ENCODE results near the gene SAMM50. TPM values are rescaled to one million over a fixed set of nuclear protein-coding genes. Genes with fewer than 3 reads are reported as not detected.

SAMM50 gene
- total RNA-seq, 1 experiment from 2014 or later, result 65.1 TPM

DNA sequence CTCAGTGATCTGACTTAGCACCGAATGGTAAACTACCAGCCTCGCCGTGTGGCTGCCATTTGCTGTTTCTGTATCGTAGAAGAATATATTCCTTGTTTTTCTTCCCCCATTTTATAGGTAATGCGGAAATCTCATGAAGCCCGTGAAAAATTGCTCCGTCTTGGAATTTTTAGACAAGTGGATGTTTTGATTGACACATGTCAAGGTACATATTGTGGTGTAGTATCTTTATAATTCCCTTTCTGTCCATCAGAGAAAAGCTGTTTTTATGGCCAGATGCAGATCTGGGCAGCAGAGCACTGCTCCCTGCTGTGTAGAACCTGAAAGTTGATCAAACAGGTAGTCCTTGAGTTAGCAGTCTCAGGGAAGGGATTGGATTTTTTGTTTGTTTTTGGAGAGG, 13.4 kb downstream of the SAMM50 start:
- no peak for DNase-seq
- Histone ChIP-seq H3K4me3 (no peak overlapping the region), H3K36me3 (peaks cover 62% of the 10 kb centered on the region), H3K27me3 (no peaks in the 10 kb centered on the region), H3K9me3 (no peaks in the 10 kb centered on the region)

DNA sequence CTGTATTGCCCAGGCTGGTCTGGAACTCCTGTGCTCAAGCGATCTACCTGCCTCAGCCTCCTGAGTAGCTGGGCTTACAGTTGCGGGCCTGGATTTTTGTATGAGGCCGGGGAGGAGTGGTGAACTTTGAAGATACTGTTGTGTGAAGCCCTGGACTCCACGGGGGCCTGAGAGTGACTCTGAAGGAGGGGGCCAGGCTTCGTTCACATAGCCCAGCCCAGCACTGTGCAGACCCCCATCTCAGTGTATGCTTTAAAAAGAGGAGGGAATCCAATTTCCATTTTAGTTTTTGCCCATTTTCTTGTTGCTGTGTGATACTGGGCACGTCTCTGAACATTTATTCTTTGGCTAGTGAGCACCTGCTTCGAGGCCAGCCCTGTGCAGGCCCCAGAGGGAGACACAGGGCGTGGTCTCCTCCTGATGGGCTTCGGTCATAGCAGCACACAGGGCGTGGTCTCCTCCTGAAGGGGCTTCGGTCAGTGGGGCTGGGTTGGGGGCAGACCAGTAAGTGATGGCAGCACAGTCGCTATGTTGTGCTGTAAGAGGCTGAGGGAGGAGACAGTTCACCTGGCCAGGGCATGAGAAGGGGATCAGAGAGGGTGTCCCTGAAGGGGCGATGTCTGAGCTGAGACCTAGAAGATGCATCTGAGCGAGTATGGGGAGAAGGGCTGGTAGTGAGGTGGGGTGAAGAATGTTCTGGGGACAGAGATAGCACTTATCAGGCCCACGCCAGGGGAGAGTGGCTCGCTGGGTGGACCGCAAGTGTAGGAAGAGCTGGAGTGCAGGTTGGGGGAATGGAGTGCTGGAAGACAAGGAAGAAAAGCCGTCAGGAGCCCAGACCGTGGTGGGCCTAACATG, 14.0 kb downstream of the SAMM50 start:
- no peak overlapping the region for H3K4me3 ChIP-seq
- peaks cover 58% of the 10 kb centered on the region for H3K36me3 ChIP-seq
- no peaks in the 10 kb centered on the region for H3K27me3 ChIP-seq
- H3K9me3 ChIP-seq, result no peaks in the 10 kb centered on the region
- no peak for DNase-seq

DNA sequence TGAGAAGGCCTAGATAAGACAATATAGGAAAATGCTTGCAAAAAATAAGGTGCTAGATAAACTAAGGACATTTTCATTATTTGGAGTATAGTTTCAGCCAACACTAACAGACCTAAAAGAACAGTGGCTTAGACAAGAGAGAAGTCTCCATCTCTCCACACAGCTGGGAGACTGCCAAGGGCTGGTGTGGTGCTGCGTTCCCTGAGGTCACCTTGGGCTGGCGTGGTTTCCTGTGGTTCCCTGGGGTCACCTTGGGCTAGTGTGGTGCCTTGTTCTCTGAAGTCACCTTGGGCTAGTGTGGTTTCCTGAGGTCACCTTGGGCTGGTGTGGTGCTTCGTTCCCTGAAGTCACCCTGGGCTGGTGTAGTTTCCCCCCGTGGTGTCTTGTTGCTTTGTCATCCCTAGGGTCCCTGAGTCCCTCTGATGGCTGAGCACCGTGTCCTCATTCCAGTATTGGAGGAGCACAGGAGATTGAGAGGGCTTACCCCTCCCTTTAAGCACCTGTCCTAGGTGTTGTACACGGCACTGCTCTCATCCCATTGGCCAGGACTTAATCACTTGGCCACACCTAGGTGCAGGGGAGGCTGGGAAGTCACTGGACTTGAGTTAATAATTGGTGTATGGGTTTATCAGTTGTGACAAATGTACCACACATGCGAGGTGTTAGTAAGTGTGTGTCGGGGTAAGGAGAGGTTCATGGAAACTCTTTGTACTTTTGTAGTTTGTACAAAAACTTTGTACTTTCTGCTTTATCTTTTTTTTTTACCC, 14.9 kb downstream of the SAMM50 start:
- Histone ChIP-seq H3K27me3 (no peaks in the 10 kb centered on the region), H3K4me3 (no peak overlapping the region), H3K36me3 (peaks cover 54% of the 10 kb centered on the region), H3K9me3 (no peaks in the 10 kb centered on the region)
- no peak for DNase-seq

DNA sequence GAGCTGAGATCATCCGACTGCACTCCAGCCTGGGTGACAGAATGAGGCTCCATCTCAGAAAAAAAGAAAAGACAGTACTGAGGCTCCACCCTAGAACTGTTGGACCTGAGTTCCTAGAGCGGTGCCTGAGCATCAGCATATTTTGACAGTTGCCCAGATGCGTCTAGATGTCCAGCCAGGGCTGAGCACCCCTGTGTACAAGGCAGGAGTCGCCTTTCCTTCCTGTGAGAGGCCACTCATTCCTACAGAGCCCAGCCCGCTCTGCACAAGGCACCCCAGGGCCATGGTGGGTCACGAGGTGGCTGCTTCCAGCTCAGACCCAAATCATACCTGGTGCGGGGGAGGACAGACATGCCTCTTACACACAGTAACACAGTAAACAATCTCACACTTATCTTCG, 15.9 kb downstream of the SAMM50 start:
- no peak for DNase-seq
- Histone ChIP-seq H3K9me3 (no peaks in the 10 kb centered on the region), H3K36me3 (peaks cover 51% of the 10 kb centered on the region), H3K27me3 (no peaks in the 10 kb centered on the region), H3K4me3 (no peak overlapping the region)

DNA sequence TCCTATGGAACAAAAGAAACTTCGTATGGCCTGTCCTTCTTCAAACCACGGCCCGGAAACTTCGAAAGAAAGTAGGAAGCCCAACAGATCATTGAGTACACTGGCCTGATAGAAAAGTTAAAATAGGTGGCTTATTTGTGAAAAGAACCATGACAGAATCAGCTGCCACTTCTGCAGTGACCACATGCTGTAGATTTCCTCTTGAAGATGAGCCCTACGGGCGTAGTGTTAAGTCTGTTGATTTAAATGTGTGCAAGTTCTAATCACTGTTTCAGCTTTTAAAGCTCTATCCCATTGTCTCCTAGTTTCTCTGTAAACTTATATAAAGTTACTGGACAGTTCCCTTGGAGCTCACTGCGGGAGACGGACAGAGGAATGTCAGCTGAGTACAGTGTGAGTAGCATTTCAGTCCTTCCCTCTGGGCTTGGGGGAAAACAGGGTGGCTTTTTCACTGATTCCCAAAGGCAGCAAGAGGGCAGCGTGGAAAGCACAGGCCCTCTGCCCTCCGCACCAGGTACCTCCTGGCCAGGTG, 17.8 kb downstream of the SAMM50 start:
- H3K36me3 ChIP-seq, result peaks cover 46% of the 10 kb centered on the region

DNA sequence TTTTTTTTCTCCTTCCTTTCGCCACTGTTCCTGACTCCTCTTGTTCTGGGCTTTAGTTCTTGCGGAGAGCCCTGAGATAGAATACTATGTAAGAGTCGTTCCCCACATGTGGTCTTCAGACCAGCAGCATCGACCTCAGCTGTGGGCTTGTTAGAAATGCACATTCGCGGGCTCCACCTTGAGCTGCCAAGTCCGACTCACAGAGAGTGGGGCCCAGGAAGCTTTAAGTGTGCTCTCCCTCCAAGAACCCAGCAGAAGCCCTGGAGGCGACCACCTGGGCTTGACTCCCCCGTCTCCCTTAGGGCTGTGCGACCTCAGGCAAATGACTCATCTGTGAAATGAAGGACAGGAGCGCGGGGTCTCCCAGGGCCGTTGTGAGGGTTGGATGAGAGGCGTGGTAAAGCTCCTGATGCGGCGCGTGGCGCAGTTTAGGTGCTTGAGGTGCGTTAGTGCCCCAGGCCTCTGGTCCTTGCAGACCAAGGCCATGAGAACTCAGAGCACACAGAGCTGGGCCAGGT, 18.8 kb downstream of the SAMM50 start:
- no peak overlapping the region for H3K4me3 ChIP-seq
- no peaks in the 10 kb centered on the region for H3K27me3 ChIP-seq
- DNase-seq, result no peak
- no peaks in the 10 kb centered on the region for H3K9me3 ChIP-seq
- H3K36me3 ChIP-seq, result peaks cover 41% of the 10 kb centered on the region

More for the DNA sequence above, 17.8 kb downstream of the SAMM50 start:
- Histone ChIP-seq H3K9me3 (no peaks in the 10 kb centered on the region), H3K4me3 (no peak overlapping the region), H3K27me3 (no peaks in the 10 kb centered on the region)
- DNase-seq, result no peak

DNA sequence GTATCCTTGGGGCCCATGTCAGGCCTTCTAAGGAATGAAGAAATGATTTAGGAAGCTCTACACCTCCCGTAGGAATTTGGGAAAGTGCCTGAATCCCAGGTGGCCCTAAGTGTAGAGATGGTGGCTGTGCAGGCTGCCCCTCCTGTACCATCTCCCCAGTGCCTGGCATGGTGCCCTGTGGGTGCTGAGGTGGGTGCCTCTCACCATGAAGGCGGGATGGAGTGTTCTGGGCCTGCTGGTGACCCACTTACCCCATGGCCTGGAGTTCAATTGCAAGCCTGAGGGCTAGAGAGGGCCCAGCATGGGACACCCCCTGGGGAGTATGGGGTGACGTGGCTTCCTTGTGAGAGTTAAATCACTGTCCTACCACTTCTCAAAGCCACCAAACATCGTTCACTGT, 19.8 kb downstream of the SAMM50 start:
- H3K36me3 ChIP-seq, result peaks cover 46% of the 10 kb centered on the region
- no peak for DNase-seq

DNA sequence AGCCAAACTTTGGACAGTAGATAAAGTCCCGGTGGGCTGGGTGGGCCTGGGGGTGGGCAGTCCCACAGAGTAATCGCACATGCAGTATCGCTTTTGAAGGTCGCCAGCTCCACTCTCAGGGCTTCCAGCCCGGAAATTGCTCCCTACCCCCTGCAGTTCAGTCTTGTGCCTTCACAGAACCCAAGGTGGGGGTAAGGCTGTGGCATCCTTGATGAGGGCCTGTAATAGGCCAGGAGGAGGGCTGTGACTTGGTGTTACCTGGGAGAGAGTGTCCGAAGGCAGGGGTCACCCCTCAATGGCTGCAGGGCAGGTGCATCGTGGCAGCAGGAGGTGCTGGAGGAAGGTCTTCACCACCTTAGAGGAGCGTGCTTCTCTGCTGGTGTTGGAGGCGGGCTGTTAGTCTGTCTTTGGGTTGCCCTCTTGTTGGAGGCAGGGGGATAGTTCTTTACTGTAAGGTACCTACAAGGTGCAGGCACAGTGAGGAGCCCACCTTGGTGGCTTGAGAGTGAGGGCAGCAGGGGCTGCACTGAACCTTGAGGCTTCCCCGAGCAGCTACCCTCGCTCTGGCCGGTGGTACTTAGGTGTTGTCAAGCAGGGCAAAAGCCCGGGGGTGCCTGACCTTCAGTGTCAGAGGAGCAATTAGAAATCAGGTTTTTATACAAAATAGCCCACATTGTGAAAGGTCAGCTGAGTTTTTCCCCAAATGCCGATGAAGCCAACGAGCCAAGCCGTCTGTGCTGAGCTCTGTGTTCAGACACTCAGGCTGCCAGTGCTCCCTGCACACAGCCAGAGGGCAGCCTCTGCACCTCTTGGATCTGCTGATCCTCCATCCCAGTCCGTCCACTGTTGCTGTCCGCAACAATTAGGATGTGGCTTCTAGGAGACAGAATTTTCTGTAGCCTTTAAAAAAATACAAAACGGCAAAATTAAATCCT, 21.9 kb downstream of the SAMM50 start:
- DNase-seq, result no peak
- Histone ChIP-seq H3K4me3 (no peak overlapping the region), H3K36me3 (peaks cover 48% of the 10 kb centered on the region), H3K27me3 (no peaks in the 10 kb centered on the region), H3K9me3 (no peaks in the 10 kb centered on the region)

More for the DNA sequence above, 19.8 kb downstream of the SAMM50 start:
- no peak overlapping the region for H3K4me3 ChIP-seq
- no peaks in the 10 kb centered on the region for H3K9me3 ChIP-seq
- H3K27me3 ChIP-seq, result no peaks in the 10 kb centered on the region

DNA sequence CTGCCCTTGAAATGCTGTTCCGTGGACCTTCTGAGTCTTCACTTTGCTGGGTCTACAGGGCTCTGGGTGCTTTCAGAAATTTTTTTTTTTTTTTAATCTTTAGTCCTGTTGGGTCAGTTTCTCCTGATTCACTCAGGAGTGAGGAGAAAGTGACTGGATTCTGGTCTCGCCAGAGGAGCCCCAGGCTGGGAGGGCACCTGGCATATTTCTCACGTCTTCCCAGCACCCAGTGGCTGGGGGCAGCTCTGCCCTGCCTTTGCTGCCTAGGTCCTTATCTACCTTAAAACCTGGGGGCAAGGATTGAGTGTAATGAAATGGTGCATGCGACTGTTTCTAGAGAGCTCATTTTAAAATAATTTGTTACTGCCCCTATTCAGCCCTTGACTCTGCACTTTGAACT, 23.3 kb downstream of the SAMM50 start:
- Histone ChIP-seq H3K4me3 (no peak overlapping the region), H3K9me3 (no peaks in the 10 kb centered on the region)

DNA sequence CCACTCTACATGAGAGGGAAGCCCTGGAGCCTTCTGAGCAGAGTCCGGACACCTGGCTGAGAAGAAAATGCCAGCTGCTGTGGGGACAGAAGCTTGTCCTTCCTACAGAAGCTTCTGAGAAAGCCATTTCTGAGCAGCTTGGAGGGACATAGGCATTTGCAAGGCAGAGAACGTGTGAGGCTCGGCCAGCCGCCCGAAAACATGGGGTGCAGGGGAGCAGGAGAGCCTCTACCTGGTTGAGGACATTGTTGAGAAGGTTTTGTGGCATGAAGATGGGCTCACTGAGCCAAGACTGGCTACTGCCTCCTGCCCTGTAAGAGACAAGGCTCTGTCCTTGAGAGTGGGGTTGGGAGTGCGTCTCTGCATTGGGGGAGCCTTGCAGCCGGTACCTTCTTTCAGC, 25.3 kb downstream of the SAMM50 start:
- H3K27me3 ChIP-seq, result no peaks in the 10 kb centered on the region
- H3K36me3 ChIP-seq, result peaks cover 47% of the 10 kb centered on the region
- no peak for DNase-seq
- no peaks in the 10 kb centered on the region for H3K9me3 ChIP-seq
- H3K4me3 ChIP-seq, result no peak overlapping the region

More for the DNA sequence above, 23.3 kb downstream of the SAMM50 start:
- Histone ChIP-seq H3K27me3 (no peaks in the 10 kb centered on the region), H3K36me3 (peaks cover 36% of the 10 kb centered on the region)
- DNase-seq, result no peak

DNA sequence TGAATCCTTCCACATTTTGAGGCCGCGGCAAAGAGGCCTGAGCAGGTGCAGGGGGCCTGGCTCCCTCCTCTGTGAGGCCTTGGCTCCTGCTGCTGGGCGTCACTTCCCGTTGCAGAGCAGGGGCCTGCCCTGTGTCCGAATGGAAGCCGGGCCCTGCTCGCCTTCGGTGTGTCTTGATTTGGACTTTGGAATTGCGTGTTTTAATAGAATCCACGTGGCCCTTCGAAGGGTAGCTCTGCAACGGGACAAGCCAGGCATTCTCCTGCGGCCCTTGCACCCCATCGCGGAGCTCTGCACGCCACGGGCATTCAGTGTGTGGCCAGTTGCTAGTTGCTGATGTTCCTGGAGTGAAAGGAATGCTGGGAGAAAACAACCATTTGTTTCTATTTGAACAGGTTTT, 25.8 kb downstream of the SAMM50 start:
- DNase-seq, result no peak
- Histone ChIP-seq H3K9me3 (no peaks in the 10 kb centered on the region), H3K27me3 (no peaks in the 10 kb centered on the region), H3K4me3 (no peak overlapping the region), H3K36me3 (peaks cover 45% of the 10 kb centered on the region)

DNA sequence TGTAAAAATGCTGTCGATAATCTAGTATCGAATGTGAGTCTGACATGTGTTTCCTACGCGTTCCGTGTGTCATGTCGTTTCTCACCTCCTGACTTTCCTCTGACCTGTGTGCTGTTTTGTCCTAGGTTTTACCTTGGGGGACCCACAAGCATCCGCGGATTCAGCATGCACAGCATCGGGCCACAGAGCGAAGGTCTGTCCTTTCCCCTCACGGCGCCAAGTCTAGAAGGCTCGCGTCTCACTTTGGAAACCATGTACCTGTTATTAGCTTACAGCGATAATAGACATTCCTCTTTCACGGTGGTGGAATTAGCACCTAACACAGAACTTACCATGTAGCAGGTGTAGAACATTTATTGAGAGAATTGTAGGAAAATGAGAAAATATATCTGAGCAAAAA, 28.6 kb downstream of the SAMM50 start:
- no peak for DNase-seq
- Histone ChIP-seq H3K4me3 (no peak overlapping the region), H3K27me3 (no peaks in the 10 kb centered on the region), H3K36me3 (peaks cover 44% of the 10 kb centered on the region), H3K9me3 (no peaks in the 10 kb centered on the region)

DNA sequence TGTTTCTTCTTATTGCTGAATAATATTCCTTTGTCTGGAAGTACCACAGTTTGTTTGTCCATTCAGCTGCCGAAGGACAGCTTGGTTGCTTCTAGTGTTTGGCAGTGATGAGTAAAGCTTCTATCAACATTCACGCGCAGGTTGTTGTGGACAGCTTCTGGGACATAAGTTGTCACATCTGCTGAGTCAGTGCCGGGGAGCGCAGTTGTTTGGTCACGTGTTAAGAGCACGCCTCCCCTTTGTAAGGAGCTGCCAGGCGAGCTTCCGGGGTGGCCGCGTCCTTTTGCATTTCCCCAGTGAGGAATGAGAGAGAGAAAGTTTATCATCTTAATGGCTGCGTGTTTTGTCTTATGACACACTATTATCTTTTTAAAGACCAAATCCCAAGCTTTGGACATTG, 30.3 kb downstream of the SAMM50 start:
- Histone ChIP-seq H3K36me3 (peaks cover 51% of the 10 kb centered on the region), H3K27me3 (no peaks in the 10 kb centered on the region), H3K9me3 (no peaks in the 10 kb centered on the region), H3K4me3 (no peak overlapping the region)
- DNase-seq, result no peak

DNA sequence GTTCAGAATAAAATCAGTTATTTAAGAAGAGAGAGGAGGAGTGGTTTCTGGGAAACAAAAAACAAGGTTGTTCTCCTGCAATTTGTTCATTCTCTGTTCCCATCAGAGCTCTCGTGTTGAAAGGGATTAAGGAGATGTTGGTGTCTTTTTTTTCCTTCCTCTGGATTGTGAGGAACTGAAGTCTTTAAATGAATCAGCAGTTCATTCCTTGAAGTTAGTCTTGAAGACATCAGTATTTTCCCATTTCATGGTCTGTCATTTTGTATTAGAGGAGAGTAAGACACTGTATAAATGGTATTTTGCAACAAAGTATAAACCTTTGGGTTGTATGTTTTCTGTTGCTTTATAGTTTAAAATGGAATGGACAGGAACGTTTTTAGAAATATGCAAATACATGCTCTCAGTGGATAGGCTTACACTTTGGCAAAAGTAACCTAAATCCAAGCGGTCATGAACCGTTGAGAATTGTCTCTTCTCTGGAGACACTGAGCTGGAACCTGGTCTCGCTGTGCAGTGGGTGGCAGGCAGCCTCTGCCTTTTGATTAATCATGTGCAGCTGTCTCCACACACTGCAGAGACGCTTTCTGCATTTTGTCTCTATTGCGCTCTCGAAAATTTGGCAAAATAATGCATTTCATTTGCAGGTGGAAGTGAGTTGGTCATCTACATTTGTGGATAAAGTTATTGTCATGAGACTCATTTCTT, 33.0 kb downstream of the SAMM50 start:
- peaks cover 68% of the 10 kb centered on the region for H3K36me3 ChIP-seq
- DNase-seq, result no peak
- no peak overlapping the region for H3K4me3 ChIP-seq
- no peaks in the 10 kb centered on the region for H3K27me3 ChIP-seq
- no peaks in the 10 kb centered on the region for H3K9me3 ChIP-seq

DNA sequence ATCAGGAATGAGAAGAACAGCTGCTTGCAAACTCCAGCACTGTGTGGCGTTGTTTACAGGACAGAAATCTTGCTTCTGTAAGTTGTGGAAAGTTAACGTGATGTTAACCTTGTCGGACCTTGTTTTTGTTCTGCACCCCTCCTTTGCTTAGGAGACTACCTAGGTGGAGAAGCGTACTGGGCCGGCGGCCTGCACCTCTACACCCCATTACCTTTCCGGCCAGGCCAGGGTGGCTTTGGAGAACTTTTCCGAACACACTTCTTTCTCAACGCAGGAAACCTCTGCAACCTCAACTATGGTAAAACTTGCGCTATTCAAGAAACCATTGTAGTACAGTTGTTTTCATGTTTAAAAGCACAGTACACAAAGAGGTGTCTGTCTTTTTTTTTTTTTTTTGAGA, 33.7 kb downstream of the SAMM50 start:
- H3K36me3 ChIP-seq, result peaks cover 69% of the 10 kb centered on the region
- no peak for DNase-seq
- H3K27me3 ChIP-seq, result no peaks in the 10 kb centered on the region
- H3K9me3 ChIP-seq, result no peaks in the 10 kb centered on the region
- H3K4me3 ChIP-seq, result no peak overlapping the region

DNA sequence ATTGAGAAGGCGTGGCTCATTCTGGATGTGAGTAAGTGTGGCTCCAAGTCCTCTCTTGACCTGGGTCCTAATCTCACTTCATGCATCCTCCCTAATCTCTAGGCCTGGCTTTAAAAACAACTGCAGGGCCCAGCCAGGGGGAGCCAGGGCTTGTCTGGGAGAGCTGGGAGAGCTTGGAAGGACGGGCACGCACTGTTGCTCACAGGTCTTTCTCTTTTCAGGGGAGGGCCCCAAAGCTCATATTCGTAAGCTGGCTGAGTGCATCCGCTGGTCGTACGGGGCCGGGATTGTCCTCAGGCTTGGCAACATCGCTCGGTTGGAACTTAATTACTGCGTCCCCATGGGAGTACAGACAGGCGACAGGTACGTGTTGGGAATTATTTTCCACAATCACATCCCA, 34.8 kb downstream of the SAMM50 start:
- no peaks in the 10 kb centered on the region for H3K9me3 ChIP-seq
- peaks cover 71% of the 10 kb centered on the region for H3K36me3 ChIP-seq
- H3K27me3 ChIP-seq, result no peaks in the 10 kb centered on the region
- no peak overlapping the region for H3K4me3 ChIP-seq
- no peak for DNase-seq
